Testis (tissue), 3 donors: ENCODE measurements around the gene TSHZ1. TPM values are rescaled to one million over a fixed set of nuclear protein-coding genes. Genes with fewer than 3 reads are reported as not detected.

ENCODE experiments used
- DNase-seq: peaks from one replicate; pipeline ENCODE4 v3.0.0-alpha.2; 2019
- H3K27ac ChIP-seq, 2 donors: fragments of 200-600 bp; sonication (generic); one replicate each; pipeline ENCODE4 v1.5.1; 2019
- H3K27me3 ChIP-seq: fragments of 200-600 bp; sonication (generic); one replicate; pipeline ENCODE4 v1.5.1; 2019
- H3K36me3 ChIP-seq: fragments of 200-600 bp; sonication (generic); one replicate; pipeline ENCODE4 v1.5.1; 2017; ENCODE audit warnings: low read depth; ENCODE audit errors: missing control alignments
- H3K4me1 ChIP-seq: fragments of 200-600 bp; sonication (generic); one replicate; pipeline ENCODE4 v1.5.1; 2019
- H3K4me3 ChIP-seq, 2 donors: fragments of 200-600 bp; sonication (generic); one replicate each; pipeline ENCODE4 v1.5.1; 2017 to 2019
- H3K9me3 ChIP-seq: fragments of 200-600 bp; sonication (generic); one replicate; pipeline ENCODE4 v1.5.1; 2017
- POLR2A ChIP-seq: fragments of 450-650 bp; IDR thresholded peaks from one replicate; pipeline ENCODE4 v1.6.1; 2017; ENCODE audit warnings: antibody characterized with exemption, mild to moderate bottlenecking, moderate library complexity
- WGBS, 2 donors: methylation state at CpG; one replicate each; pipeline ENCODE4 v1.1.5; 2018; 5-methylcytosine and 5-hydroxymethylcytosine counted together
- intact Hi-C: fragments of 100-400 bp; cut with DNase I; formaldehyde crosslinking; loops from one replicate; pipeline ENCODE4 v1.15.1; 2023; ENCODE audit warnings: low total_unique reads
- polyA plus RNA-seq: library from polyadenylated mRNA; stranded (reverse); fragments of 350-450 nt; fragmentation: Illumina TruSeq; extraction: RNeasy Lipid Tissue Mini Kit (QIAGEN cat#74804); gene quantifications from one replicate; pipeline ENCODE4 v1.2.3, GENCODE V29; 2014; ENCODE audit warnings: low read depth, low replicate concordance; ENCODE audit not compliant: insufficient read depth
- total RNA-seq, 2 donors: library from RNA; depleted of rRNA; stranded (reverse); fragments of >200 nt; gene quantifications; one replicate each; pipeline ENCODE4 v1.2.3, GENCODE V29; 2016
- TF ChIP-seq, protein P1 (sequence below), 3 experiments: fragments of 450-650 bp in 2 of 3; fragments of 200-600 bp in 1 of 3; sonication (generic) in 1 of 3; IDR thresholded peaks; one replicate each; pipeline ENCODE4 v1.5.1; 2016 to 2019; ENCODE audit warnings: antibody characterized with exemption in 3 of 3, mild to moderate bottlenecking in 2 of 3, moderate library complexity in 1 of 3

The TSHZ1 gene
- total and polyA plus RNA-seq, 3 donors from 2014 or later, result 12.8 to 36.2 (median 18.4) TPM

DNA sequence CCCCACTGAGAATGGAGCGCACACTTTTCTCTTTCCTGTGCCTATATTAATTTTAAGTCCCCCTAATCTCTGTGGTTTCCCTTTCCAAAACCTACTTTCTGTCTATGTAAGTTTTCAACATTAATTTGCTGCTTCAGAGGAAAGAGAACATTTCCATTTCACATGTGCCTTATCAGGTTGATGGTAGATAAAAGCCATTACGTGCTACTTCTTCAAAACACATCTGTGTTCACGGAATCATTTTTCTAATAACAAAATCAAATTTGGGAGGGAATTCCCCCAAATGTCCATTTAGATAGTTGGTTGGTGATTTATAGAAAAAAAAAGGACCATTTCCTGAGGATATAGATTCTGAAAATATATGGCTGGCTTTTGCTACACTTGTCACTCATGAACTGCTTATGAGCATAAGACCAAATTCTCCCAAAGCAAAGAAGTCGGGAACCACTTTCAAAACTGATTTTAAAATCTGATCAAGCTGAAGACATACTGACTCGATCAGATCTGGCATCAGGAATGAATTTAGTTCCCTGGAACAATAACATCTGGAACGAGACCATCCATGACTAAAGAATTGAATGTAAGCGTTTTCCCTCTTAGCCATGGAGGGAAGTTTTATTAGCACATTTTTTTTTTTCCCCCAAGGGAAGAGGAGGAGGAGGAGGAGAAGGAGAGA, 9.9 kb upstream of the TSHZ1 start:
- TF ChIP-seq, protein P1, sequence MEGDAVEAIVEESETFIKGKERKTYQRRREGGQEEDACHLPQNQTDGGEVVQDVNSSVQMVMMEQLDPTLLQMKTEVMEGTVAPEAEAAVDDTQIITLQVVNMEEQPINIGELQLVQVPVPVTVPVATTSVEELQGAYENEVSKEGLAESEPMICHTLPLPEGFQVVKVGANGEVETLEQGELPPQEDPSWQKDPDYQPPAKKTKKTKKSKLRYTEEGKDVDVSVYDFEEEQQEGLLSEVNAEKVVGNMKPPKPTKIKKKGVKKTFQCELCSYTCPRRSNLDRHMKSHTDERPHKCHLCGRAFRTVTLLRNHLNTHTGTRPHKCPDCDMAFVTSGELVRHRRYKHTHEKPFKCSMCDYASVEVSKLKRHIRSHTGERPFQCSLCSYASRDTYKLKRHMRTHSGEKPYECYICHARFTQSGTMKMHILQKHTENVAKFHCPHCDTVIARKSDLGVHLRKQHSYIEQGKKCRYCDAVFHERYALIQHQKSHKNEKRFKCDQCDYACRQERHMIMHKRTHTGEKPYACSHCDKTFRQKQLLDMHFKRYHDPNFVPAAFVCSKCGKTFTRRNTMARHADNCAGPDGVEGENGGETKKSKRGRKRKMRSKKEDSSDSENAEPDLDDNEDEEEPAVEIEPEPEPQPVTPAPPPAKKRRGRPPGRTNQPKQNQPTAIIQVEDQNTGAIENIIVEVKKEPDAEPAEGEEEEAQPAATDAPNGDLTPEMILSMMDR (IDR thresholded peaks at IDR 0.05), result no peak
- no peak for TF ChIP-seq POLR2A
- no peak overlapping the region for H3K27ac ChIP-seq
- DNase-seq, result no peak

DNA sequence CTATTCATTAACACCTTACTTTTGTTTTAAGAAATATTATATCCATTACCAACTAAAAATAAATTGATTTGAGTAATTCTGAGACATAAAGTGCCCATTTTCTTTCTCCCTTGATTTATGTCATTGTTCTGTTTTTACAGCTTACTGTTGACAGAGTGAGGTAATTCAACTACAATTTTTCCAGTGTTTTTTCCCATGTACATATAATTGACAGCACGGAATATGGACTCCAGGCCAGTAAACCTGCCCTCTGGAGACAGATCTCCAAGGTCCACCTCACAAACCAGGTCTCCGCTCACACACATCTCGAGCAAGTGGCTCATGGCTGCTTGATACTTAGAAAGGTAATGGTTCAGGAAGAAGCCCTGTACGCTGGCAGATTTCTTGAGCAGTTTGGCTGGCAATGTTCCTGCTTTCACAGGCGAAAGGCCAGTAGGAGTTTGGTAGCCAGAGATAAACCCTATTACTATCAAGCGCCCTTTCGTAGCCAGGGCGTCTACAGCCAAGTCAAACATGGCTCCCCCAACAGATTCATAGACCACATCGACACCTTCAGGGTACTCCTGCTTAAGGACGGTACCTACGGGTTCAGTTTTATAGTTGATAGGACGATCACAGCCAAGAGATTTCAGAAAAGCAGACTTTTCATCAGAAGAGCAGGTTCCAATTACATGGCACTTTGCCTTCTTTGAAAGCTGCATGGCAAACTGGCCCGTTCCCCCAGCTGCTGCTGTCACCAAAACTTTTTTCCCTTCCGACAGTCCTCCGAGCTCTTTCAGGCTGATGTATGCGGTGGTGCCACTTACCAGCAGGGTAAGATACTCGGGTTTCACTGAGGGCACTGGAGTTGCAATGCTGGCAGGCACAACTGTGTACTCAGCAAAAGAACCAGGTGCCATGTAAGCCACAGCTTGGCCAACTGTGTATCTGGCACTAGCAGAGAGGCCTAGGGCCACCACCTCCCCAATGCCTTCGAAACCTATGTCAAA, 9.0 kb upstream of the TSHZ1 start:
- WGBS, 2 donors, result 75 to 76% methylated on average over 18 of the region's 18 CpGs
- H3K4me3 ChIP-seq, result no peak overlapping the region
- H3K27me3 ChIP-seq, result no peaks in the 10 kb centered on the region
- no peaks in the 10 kb centered on the region for H3K36me3 ChIP-seq
- DNase-seq, result no peak
- H3K9me3 ChIP-seq, result no peaks in the 10 kb centered on the region
- intact Hi-C loops, result loop anchor here (10.0 kb wide), 2 partner anchors 53 to 283 kb away; no protein-coding TSS in a partner anchor
- peaks cover 29% of the 10 kb centered on the region for H3K4me1 ChIP-seq
- H3K27ac ChIP-seq, result no peak overlapping the region
- TF ChIP-seq POLR2A, result no peak
- TF ChIP-seq, protein P1 (IDR thresholded peaks at IDR 0.05), result no peak

More for the DNA sequence above, 9.9 kb upstream of the TSHZ1 start:
- Histone ChIP-seq H3K9me3 (no peaks in the 10 kb centered on the region), H3K36me3 (no peaks in the 10 kb centered on the region), H3K4me1 (peaks cover 29% of the 10 kb centered on the region), H3K27me3 (no peaks in the 10 kb centered on the region), H3K4me3 (no peak overlapping the region)
- intact Hi-C loops, result loop anchor here (10.0 kb wide), 2 partner anchors 54 to 284 kb away; no protein-coding TSS in a partner anchor
- 87 to 89% methylated on average over 7 of the region's 7 CpGs for WGBS, 2 donors

DNA sequence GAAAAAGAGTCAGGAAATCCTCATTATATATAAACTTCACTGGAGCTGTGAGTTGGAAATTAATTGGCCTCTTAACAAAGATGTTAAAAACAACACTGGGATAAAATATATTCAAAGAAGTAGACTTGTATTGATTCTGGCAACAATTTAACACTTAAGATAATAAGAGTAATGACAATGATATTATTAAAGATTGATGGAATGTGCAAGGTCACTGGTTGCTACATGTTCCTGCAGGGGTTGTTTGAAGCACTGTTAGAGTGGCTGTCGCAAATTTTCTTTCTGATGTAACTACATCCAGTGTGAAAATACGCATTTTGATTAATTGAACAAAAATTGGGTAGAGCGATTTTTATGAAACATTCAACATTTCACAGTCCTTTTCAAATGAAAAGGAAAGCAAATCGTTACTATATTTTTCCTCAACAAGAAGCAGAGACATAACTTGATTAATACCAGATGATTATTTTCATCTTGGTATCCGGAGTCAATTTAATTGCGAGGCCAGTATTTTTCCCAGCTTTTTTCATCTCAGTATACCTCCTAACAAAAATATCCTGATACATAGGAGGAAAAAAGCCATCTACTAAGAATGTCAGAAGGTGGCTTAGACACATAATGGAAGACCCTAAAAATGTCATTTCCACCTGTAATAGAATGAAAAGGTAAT, 7.8 kb upstream of the TSHZ1 start:
- peak overlapping the region; percentile 86 to 97 for H3K27ac ChIP-seq
- TF ChIP-seq, protein P1 (IDR thresholded peaks at IDR 0.05), result no peak
- intact Hi-C loops, result loop anchor here (10.0 kb wide), 2 partner anchors 52 to 282 kb away; no protein-coding TSS in a partner anchor
- H3K4me3 ChIP-seq, result no peak overlapping the region
- WGBS, 2 donors, result 31 to 40% methylated on average over 6 of the region's 6 CpGs
- H3K4me1 ChIP-seq, result peaks cover 33% of the 10 kb centered on the region
- DNase-seq, result no peak
- H3K9me3 ChIP-seq, result no peaks in the 10 kb centered on the region
- no peaks in the 10 kb centered on the region for H3K27me3 ChIP-seq
- no peaks in the 10 kb centered on the region for H3K36me3 ChIP-seq

DNA sequence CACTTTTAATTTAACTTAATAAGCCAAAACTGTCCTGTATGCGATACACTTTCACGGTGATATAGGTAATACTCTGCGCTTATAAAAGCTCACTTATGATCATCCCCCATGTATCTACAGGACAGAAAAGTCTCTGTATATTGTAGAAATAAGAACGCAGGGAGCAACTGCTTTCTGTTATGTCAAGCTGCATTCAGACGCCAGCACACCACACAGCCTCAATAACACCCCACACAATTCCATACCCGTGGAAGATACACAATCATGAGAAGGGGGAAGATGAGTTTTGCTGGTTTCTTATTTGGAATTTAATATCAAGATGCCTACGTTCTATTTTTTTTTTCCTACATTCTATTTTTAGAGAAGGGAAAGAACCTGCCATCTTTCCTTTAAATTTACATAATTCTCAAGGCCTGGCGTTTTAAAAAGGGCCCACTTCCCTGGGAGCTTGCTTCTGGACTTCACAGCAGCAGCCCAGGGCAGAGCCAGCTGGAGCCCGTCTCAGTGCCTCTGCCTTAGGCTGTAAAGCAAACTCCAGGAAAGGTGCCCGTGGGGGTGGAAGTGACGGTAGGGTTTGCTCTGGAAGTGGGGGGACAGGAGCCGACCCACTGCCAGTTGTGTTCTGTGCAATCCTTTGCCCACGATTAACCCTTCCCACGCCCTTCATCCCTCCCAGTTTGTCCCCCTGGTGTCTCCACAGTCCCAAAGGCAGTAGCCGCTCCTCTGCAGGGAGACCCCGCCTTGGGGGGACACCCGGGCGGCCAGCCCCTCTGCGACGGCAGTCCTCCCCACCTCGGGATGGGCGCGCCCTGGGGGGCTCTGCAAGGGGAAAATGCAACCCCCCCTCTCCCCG, 7.0 kb upstream of the TSHZ1 start:
- peak; percentile 49 for DNase-seq
- Histone ChIP-seq H3K27ac (peak overlapping the region; percentile 86 to 97), H3K36me3 (no peaks in the 10 kb centered on the region), H3K4me1 (peaks cover 25% of the 10 kb centered on the region), H3K4me3 (peak overlapping the region; percentile 44 to 62), H3K9me3 (no peaks in the 10 kb centered on the region), H3K27me3 (no peaks in the 10 kb centered on the region)
- WGBS, 2 donors, result 16 to 21% methylated on average over 21 to 24 of the region's 24 CpGs
- no peak for TF ChIP-seq POLR2A
- intact Hi-C loops, result loop anchor here (10.0 kb wide), 2 partner anchors 51 to 281 kb away; no protein-coding TSS in a partner anchor
